Measurements from ENCODE around the gene GLYATL1.
"Not testable (repeated sequence)": the region's sequence is repeated elsewhere in the genome, so short reads cannot be mapped to it uniquely, and the experiment has no call there.

GLYATL1 gene

GRCh38 chr11:59000003-59000402 lies 60.7 kb downstream of the GLYATL1 start:
- no peak for DNase-seq

DNA sequence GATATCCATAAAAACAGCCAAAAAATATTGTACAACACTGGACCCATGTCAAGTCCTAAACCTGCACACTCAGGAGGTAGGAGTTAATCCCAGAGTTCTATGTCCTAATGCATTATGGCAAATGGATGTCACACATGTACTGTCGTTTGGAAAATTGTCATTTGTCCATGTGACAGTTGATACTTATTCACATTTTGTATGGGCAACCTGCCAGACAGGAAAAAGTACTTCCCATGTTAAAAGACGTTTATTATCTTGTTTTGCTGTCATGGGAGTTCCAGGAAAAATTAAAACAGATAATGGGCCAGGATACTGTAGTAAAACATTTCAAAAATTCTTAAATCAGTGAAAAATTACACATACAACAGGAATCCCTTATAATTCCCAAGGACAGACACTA lies 62.7 kb downstream of the GLYATL1 start:
- not testable (repeated sequence) for DNase-seq

Measured in activated CD4-positive, CD25-positive, alpha-beta regulatory T cell (primary cell).